Liver (tissue), 3 donors: ENCODE measurements around the gene TRIM17.

Experiments
- GABPA ChIP-seq, 2 donors: IDR thresholded peaks in 1 of 2; conservative IDR thresholded peaks in 1 of 2; 2 replicates each; pipeline ENCODE4 v1.6.1; 2016; ENCODE audit warnings: antibody characterized with exemption in 2 of 2, mild to moderate bottlenecking in 1 of 2, moderate library complexity in 1 of 2
- HNF4A ChIP-seq, 2 donors: conservative IDR thresholded peaks; 2 replicates each; pipeline ENCODE4 v1.6.1; 2016; ENCODE audit warnings: antibody characterized with exemption in 2 of 2, mild to moderate bottlenecking in 2 of 2
- HNF4G ChIP-seq: IDR thresholded peaks from 2 replicates; pipeline ENCODE4 v1.6.1; 2016; ENCODE audit warnings: antibody characterized with exemption
- NR2F2 ChIP-seq: IDR thresholded peaks from 2 replicates; pipeline ENCODE4 v1.6.1; 2016; ENCODE audit warnings: antibody characterized with exemption
- RAD21 ChIP-seq, 2 donors: IDR thresholded peaks; 2 replicates each; pipeline ENCODE4 v1.6.1; 2016; ENCODE audit warnings: antibody characterized with exemption in 2 of 2, mild to moderate bottlenecking in 2 of 2
- REST ChIP-seq: IDR thresholded peaks from 2 replicates; pipeline ENCODE4 v1.6.1; 2016; ENCODE audit warnings: antibody characterized with exemption, mild to moderate bottlenecking
- SP1 ChIP-seq: IDR thresholded peaks from 2 replicates; pipeline ENCODE4 v1.6.1; 2018; ENCODE audit warnings: antibody characterized with exemption, mild to moderate bottlenecking
- TAF1 ChIP-seq: conservative IDR thresholded peaks from 2 replicates; pipeline ENCODE4 v1.6.1; 2016; ENCODE audit warnings: antibody characterized with exemption, mild to moderate bottlenecking
- YY1 ChIP-seq: IDR thresholded peaks from 2 replicates; pipeline ENCODE4 v1.6.1; 2016; ENCODE audit warnings: antibody characterized with exemption, mild to moderate bottlenecking
- TF ChIP-seq, protein P1 (sequence below): fragments of 150-350 bp; IDR thresholded peaks from 2 replicates; pipeline ENCODE4 v1.5.1; 2017; ENCODE audit warnings: improper control_type of control experiment, low read depth, low read length; ENCODE audit not compliant: missing input control
- TF ChIP-seq, protein P2 (sequence below): IDR thresholded peaks from 2 replicates; pipeline ENCODE4 v1.6.1; 2016; ENCODE audit warnings: antibody characterized with exemption
- donor health status: healthy.
- donor health status: healthy.

DNA sequence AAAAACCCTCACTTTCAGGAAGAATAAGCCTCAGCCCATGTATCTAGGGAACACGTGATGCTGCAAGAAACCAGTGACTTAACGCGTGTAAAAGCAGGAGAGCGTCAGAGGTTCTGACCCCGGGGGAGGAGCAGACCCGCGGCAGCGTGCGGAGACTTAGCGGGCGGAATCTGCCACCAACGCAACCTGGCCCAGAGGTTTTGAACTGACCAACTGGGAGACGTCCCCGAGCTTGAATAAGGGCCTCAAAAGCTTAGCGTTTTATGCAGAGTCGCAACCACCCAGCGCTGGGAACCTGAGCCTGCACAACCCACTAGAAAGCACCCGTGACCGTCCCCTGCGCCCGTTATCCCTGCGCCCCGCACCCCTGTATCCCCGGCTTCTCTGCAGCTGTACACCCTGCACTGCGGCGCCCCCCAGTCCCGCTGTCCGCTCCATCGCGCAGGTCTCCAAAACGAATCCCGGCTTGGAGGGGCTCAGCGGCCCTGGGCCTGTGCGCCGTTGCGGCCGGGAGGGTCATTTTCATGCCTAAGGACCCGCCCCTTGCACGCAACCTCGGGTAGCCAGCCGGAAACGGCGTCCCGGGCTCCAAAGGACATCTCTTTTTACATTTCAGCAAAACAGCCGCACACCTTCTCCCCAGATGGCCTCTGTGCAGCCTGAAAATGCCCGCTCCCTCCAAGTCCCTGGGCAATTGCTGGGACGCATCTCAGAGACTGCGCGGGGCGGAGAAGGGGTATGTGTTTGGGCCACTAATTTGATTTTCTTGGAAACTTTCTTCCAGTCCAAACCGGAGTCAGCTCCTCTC lies 29.4 kb upstream of the TRIM17 start:
- TF ChIP-seq GABPA (IDR thresholded peaks at IDR 0.05 in 1 of 2, conservative IDR thresholded peaks at IDR 0.05 in 1 of 2) (no peak), NR2F2 (peak; percentile 26), SP1 (no peak), REST (no peak), YY1 (no peak), RAD21 (IDR thresholded peaks at IDR 0.05) (no peak), HNF4G (no peak), HNF4A (conservative IDR thresholded peaks at IDR 0.05) (no peak), TAF1 (no peak)
- TF ChIP-seq, protein P1, sequence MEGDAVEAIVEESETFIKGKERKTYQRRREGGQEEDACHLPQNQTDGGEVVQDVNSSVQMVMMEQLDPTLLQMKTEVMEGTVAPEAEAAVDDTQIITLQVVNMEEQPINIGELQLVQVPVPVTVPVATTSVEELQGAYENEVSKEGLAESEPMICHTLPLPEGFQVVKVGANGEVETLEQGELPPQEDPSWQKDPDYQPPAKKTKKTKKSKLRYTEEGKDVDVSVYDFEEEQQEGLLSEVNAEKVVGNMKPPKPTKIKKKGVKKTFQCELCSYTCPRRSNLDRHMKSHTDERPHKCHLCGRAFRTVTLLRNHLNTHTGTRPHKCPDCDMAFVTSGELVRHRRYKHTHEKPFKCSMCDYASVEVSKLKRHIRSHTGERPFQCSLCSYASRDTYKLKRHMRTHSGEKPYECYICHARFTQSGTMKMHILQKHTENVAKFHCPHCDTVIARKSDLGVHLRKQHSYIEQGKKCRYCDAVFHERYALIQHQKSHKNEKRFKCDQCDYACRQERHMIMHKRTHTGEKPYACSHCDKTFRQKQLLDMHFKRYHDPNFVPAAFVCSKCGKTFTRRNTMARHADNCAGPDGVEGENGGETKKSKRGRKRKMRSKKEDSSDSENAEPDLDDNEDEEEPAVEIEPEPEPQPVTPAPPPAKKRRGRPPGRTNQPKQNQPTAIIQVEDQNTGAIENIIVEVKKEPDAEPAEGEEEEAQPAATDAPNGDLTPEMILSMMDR, result no peak
- TF ChIP-seq, protein P2, sequence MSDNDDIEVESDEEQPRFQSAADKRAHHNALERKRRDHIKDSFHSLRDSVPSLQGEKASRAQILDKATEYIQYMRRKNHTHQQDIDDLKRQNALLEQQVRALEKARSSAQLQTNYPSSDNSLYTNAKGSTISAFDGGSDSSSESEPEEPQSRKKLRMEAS, result no peak
